GM21737 (cell line): ENCODE results near the gene ASPG.

Experiments used
- ATAC-seq: cut with Tn5 transposase; IDR thresholded peaks from one replicate; pipeline ENCODE4 v1.9.1; 2021; ENCODE audit warnings: mild to moderate bottlenecking, moderate library complexity; ENCODE audit not compliant: unreplicated experiment

The ASPG gene

GRCh38 chr14:104085032-104085888 lies at the start of gene ASPG:
TSS of gene ASPG (plus strand) at chr14:104085700. CDS start at chr14:104085771, 71 bp downstream.
- no peak for ATAC-seq

- no peak for ATAC-seq
Measured at GRCh38 chr14:104036212-104036611, 49.3 kb upstream of the ASPG start.

- ATAC-seq, result no peak
Measured at GRCh38 chr14:104037074-104037473, 48.4 kb upstream of the ASPG start.

- ATAC-seq, result no peak
Measured at GRCh38 chr14:104037903-104038302, 47.6 kb upstream of the ASPG start.

- no peak for ATAC-seq
Measured at GRCh38 chr14:104039214-104039613, 46.3 kb upstream of the ASPG start.

GRCh38 chr14:104040539-104040938 lies 45.0 kb upstream of the ASPG start:
- ATAC-seq, result no peak

GRCh38 chr14:104041430-104042104 lies 43.9 kb upstream of the ASPG start:
- ATAC-seq, result no peak

- ATAC-seq, result no peak
Measured at GRCh38 chr14:104044016-104044415, 41.5 kb upstream of the ASPG start.

- no peak for ATAC-seq
Measured at GRCh38 chr14:104047761-104048160, 37.7 kb upstream of the ASPG start.

- no peak for ATAC-seq
Measured at GRCh38 chr14:104048758-104049507, 36.6 kb upstream of the ASPG start.

- no peak for ATAC-seq
Measured at GRCh38 chr14:104049576-104050240, 35.8 kb upstream of the ASPG start.

- no peak for ATAC-seq
Measured at GRCh38 chr14:104051092-104051813, 34.2 kb upstream of the ASPG start.

- no peak for ATAC-seq
Measured at GRCh38 chr14:104054222-104054905, 31.1 kb upstream of the ASPG start.

GRCh38 chr14:104062281-104062680 lies 23.2 kb upstream of the ASPG start:
- ATAC-seq, result no peak

- ATAC-seq, result no peak
Measured at GRCh38 chr14:104064003-104064402, 21.5 kb upstream of the ASPG start.

GRCh38 chr14:104066279-104066678 lies 19.2 kb upstream of the ASPG start:
- ATAC-seq, result no peak

- ATAC-seq, result no peak
Measured at GRCh38 chr14:104066719-104067295, 18.7 kb upstream of the ASPG start.

- ATAC-seq, result no peak
Measured at GRCh38 chr14:104069541-104069940, 16.0 kb upstream of the ASPG start.

- no peak for ATAC-seq
Measured at GRCh38 chr14:104072586-104072985, 12.9 kb upstream of the ASPG start.
